ENCODE measurements around the gene EEF1G.
"Not testable (repeated sequence)": the region's sequence is repeated elsewhere in the genome, so short reads cannot be mapped to it uniquely, and the experiment has no call there.

Gene EEF1G

GRCh38 chr11:62554387-62555167 lies 19.1 kb downstream of the EEF1G start:
- DNase-seq (ENCODE audit: low read depth), result no peak

GRCh38 chr11:62553839-62554361 lies 19.8 kb downstream of the EEF1G start:
- DNase-seq (ENCODE audit: low read depth), result no peak

- no peak for DNase-seq (ENCODE audit: low read depth)
Observed at GRCh38 chr11:62553080-62553838, 20.4 kb downstream of the EEF1G start.

GRCh38 chr11:62552485-62553079 lies 21.1 kb downstream of the EEF1G start:
- no peak for DNase-seq (ENCODE audit: low read depth)

- not testable (repeated sequence) for DNase-seq (ENCODE audit: low read depth)
Observed at GRCh38 chr11:62550478-62550877, 23.2 kb downstream of the EEF1G start.

- no peak for DNase-seq (ENCODE audit: low read depth)
Observed at GRCh38 chr11:62548545-62549335, 25.0 kb downstream of the EEF1G start.

GRCh38 chr11:62547691-62548281 lies 25.9 kb downstream of the EEF1G start:
- DNase-seq (ENCODE audit: low read depth), result no peak

GRCh38 chr11:62546929-62547625 lies 26.6 kb downstream of the EEF1G start:
- no peak for DNase-seq (ENCODE audit: low read depth)

- no peak for DNase-seq (ENCODE audit: low read depth)
Observed at GRCh38 chr11:62546244-62546928, 27.3 kb downstream of the EEF1G start, which contains the start of gene AHNAK. Gene AHNAK (minus strand): TSS chr11:62546806. CDS start chr11:62536098, 10,708 bp downstream.

- DNase-seq (ENCODE audit: low read depth), result no peak
Observed at GRCh38 chr11:62545437-62546243, 28.1 kb downstream of the EEF1G start.

GRCh38 chr11:62544581-62545436 lies 28.9 kb downstream of the EEF1G start:
- no peak for DNase-seq (ENCODE audit: low read depth)

GRCh38 chr11:62543680-62544444 lies 29.8 kb downstream of the EEF1G start:
- no peak for DNase-seq (ENCODE audit: low read depth)

GRCh38 chr11:62542750-62543567 lies 30.7 kb downstream of the EEF1G start:
- DNase-seq (ENCODE audit: low read depth), result peak; percentile 58

GRCh38 chr11:62542111-62542745 lies 31.5 kb downstream of the EEF1G start:
- no peak for DNase-seq (ENCODE audit: low read depth)

- no peak for DNase-seq (ENCODE audit: low read depth)
Observed at GRCh38 chr11:62540804-62541701, 32.6 kb downstream of the EEF1G start.
